ENCODE results near the gene TEX13C.

- TF ChIP-seq, protein P1, sequence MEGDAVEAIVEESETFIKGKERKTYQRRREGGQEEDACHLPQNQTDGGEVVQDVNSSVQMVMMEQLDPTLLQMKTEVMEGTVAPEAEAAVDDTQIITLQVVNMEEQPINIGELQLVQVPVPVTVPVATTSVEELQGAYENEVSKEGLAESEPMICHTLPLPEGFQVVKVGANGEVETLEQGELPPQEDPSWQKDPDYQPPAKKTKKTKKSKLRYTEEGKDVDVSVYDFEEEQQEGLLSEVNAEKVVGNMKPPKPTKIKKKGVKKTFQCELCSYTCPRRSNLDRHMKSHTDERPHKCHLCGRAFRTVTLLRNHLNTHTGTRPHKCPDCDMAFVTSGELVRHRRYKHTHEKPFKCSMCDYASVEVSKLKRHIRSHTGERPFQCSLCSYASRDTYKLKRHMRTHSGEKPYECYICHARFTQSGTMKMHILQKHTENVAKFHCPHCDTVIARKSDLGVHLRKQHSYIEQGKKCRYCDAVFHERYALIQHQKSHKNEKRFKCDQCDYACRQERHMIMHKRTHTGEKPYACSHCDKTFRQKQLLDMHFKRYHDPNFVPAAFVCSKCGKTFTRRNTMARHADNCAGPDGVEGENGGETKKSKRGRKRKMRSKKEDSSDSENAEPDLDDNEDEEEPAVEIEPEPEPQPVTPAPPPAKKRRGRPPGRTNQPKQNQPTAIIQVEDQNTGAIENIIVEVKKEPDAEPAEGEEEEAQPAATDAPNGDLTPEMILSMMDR (IDR thresholded peaks at IDR 0.05) = no peak
- TF ChIP-seq POLR2A (IDR thresholded peaks at IDR 0.05) (no peak), POLR2AphosphoS5 (IDR thresholded peaks at IDR 0.05) (no peak), EP300 (IDR thresholded peaks at IDR 0.05) (no peak)
These were observed 6.9 kb downstream of the TEX13C start for GRCh38 chrX:125326599-125326998.

All from gastroesophageal sphincter (tissue), 3 donors.